SK-N-SH (cell line): Measurements from ENCODE around the gene RCAN2.

Experiments used
- CTCF ChIP-seq: fragments of 200-600 bp; sonication (generic); IDR thresholded peaks from 2 replicates; pipeline ENCODE4 v1.6.1; 2017; ENCODE audit warnings: antibody characterized with exemption, mild to moderate bottlenecking, moderate library complexity
- GABPA ChIP-seq: IDR thresholded peaks from 2 replicates; pipeline ENCODE4 v1.4.0; 2012; ENCODE audit warnings: low read depth, mild to moderate bottlenecking
- SIN3A ChIP-seq: IDR thresholded peaks from 2 replicates; pipeline ENCODE4 v1.6.1; 2012; ENCODE audit warnings: low read depth, mild to moderate bottlenecking, low read length, moderate library complexity, borderline replicate concordance

GRCh38 chr6:46271728-46272127 lies 219.5 kb downstream of the RCAN2 start:
- no peak for TF ChIP-seq GABPA
- TF ChIP-seq CTCF, result no peak
- TF ChIP-seq SIN3A, result no peak
